Nephron (organoid): Measurements from ENCODE around the gene GRIK2.
A peak's percentile ranks its signal among the peaks of the same experiment; 100 is the strongest.

Experiments used
- H3K27ac Mint-ChIP-seq, 3 experiments: 2 replicates each; pipeline ENCODE4 v1.8.0; 2020; ENCODE audit warnings: mixed read lengths in 3 of 3, mild to moderate bottlenecking in 2 of 3, moderate library complexity in 1 of 3
- H3K27me3 Mint-ChIP-seq: 2 replicates; pipeline ENCODE4 v1.8.0; 2021; ENCODE audit warnings: low read depth, mild to moderate bottlenecking, moderate library complexity, mixed read lengths
- H3K36me3 Mint-ChIP-seq: 2 replicates; pipeline ENCODE4 v1.8.0; 2020; ENCODE audit warnings: low read depth, mixed read lengths
- H3K4me1 Mint-ChIP-seq: 2 replicates; pipeline ENCODE4 v1.8.0; 2020; ENCODE audit warnings: mixed read lengths
- H3K4me3 Mint-ChIP-seq, 3 experiments: 2 replicates each; pipeline ENCODE4 v1.8.0; 2020; ENCODE audit warnings: mild to moderate bottlenecking in 3 of 3, mixed read lengths in 3 of 3, moderate library complexity in 2 of 3
- H3K9me3 Mint-ChIP-seq: 2 replicates; pipeline ENCODE4 v1.8.0; 2020; ENCODE audit warnings: mixed read lengths
- CTCF ChIP-seq, 3 experiments: fragments of 200-600 bp; sonication (generic); IDR thresholded peaks; one replicate each; pipeline ENCODE4 v1.5.0; 2021; ENCODE audit warnings: antibody characterized with exemption in 3 of 3; ENCODE audit not compliant: unreplicated experiment in 3 of 3

The GRIK2 gene

DNA sequence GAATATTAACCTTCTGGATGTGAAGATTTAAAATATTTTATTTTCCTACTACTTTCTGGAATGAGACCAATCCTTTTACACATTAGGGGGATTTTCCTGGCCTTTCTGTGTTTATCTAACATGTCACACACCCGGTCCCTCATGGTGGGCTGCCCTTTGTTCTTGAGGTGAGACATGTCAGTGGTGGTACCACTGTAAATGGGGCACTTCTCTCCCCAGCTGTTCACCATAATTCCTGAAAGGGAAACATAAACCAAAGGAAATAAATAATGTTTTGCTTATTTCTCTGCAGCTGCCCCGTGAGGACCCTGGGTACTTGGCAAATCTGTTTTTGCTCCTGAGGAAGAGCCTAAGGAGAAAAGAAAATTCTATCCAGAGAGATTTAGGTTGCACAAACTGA, 41.1 kb downstream of the GRIK2 start:
- Mint-ChIP-seq H3K4me3 (no peak overlapping the region), H3K36me3 (peaks cover 5% of the 10 kb centered on the region), H3K9me3 (no peaks in the 10 kb centered on the region), H3K4me1 (peaks cover 23% of the 10 kb centered on the region), H3K27ac (peak overlapping the region in 1 of 3 experiments; percentile 49), H3K27me3 (no peaks in the 10 kb centered on the region)
- TF ChIP-seq CTCF (IDR thresholded peaks at IDR 0.05; ENCODE audit: unreplicated experiment in 3 of 3): no peak

DNA sequence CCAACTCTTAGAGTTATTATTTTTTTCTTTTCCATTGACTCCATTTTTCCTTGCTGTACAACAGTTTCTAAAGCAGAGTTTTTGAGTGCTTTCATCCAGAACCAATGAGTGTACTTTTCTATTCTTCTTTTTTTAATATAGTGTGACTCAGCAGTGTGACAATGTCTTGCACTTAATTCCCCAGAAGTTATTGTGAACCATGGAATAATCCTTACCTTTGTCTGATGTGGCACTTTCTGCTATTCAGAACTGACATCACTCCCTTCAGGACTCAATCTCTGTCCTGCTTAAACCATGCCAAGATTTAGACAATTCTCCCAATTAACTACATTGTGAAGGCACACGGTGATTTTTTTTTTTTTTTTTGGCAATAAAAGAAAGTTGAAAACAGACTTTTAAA, 41.5 kb downstream of the GRIK2 start:
- Mint-ChIP-seq H3K9me3 (no peaks in the 10 kb centered on the region), H3K4me1 (peaks cover 20% of the 10 kb centered on the region), H3K36me3 (peaks cover 1% of the 10 kb centered on the region), H3K27ac (peak overlapping the region in 1 of 3 experiments; percentile 49), H3K27me3 (no peaks in the 10 kb centered on the region), H3K4me3 (no peak overlapping the region)
- no peak for TF ChIP-seq CTCF (IDR thresholded peaks at IDR 0.05; ENCODE audit: unreplicated experiment in 3 of 3)

DNA sequence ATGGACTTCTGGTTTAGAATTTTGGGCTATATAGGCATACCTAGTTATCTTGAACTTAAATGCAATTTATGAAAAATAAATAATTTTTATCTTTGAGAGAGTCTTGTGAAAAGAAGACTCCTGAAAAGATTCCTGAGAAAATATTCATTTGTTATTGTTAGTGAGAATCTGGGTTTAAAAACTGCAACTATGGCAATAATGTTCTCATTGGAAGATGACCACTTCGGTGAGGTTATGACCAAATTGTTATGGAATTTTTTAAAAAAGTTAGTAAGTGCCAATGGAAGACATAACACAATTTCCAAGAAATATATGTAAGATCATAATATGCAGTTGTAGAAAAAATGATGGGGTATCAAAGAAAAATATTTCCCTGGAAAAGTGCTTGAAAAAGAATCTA, 46.3 kb downstream of the GRIK2 start:
- H3K9me3 Mint-ChIP-seq: no peaks in the 10 kb centered on the region
- no peak overlapping the region for H3K27ac Mint-ChIP-seq
- no peak overlapping the region for H3K4me3 Mint-ChIP-seq
- peaks cover 8% of the 10 kb centered on the region for H3K4me1 Mint-ChIP-seq
- H3K27me3 Mint-ChIP-seq: no peaks in the 10 kb centered on the region
- H3K36me3 Mint-ChIP-seq: no peaks in the 10 kb centered on the region
- no peak for TF ChIP-seq CTCF (IDR thresholded peaks at IDR 0.05; ENCODE audit: unreplicated experiment in 3 of 3)

DNA sequence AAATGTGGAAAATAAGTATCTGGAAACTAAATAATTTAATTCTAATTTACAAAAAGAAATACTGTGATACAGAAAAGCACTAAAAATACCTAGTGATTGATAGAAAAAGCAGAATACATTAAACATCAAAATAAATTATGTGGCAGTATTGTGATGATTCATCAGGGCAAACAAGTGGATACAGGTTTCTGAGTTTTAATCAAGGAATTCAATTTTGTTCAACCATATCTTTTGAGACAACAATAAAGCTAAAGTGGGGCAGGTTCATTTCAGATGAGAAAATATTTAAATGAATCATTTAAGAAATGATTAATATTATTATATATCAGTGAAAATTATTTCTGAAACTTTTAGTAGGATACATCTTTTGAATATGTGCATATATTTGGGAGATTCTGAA, 49.8 kb downstream of the GRIK2 start:
- no peaks in the 10 kb centered on the region for H3K4me1 Mint-ChIP-seq
- H3K36me3 Mint-ChIP-seq: no peaks in the 10 kb centered on the region
- H3K9me3 Mint-ChIP-seq: no peaks in the 10 kb centered on the region
- no peaks in the 10 kb centered on the region for H3K27me3 Mint-ChIP-seq
- no peak overlapping the region for H3K27ac Mint-ChIP-seq
- no peak for TF ChIP-seq CTCF (IDR thresholded peaks at IDR 0.05; ENCODE audit: unreplicated experiment in 3 of 3)
- H3K4me3 Mint-ChIP-seq: no peak overlapping the region

DNA sequence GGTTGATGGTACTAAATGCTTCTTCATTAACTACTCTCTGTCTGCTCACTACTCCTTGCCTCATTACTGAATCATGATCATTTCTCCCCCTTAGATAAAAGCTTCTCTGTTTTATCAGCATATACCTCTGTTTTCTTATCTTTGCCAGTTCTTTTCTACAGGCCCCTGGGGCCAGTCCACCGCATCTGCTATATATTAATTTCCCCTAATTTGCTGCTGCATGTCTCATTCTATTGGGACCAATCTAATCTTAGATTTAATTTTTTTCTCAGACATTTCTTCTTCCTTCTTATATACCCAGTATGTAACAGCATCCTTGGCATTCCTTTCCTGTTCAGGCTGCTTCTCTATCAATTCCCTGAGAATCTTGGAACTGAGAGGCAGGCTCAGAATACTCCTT, 51.2 kb downstream of the GRIK2 start:
- H3K36me3 Mint-ChIP-seq: no peaks in the 10 kb centered on the region
- no peaks in the 10 kb centered on the region for H3K9me3 Mint-ChIP-seq
- no peak for TF ChIP-seq CTCF (IDR thresholded peaks at IDR 0.05; ENCODE audit: unreplicated experiment in 3 of 3)
- H3K27me3 Mint-ChIP-seq: no peaks in the 10 kb centered on the region
- no peak overlapping the region for H3K4me3 Mint-ChIP-seq
- no peak overlapping the region for H3K27ac Mint-ChIP-seq
- no peaks in the 10 kb centered on the region for H3K4me1 Mint-ChIP-seq

DNA sequence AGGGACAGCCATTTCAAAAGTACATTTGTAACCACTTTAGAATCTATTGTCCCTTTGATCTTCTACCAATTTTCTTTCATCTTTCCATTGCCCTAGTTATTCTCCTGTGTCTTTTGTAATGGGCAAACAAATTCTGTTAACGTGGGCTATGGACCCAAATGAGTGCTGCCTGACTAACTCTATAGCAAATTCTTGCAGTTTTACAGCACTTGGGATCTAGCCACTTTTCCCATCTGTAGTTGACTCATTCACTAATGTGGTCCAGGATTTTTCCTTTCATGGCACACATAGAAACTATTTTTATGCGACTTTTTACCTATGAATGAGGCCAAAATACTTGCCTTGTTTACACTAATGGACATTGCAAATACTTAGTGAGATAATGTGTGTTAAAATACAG, 52.0 kb downstream of the GRIK2 start:
- no peak for TF ChIP-seq CTCF (IDR thresholded peaks at IDR 0.05; ENCODE audit: unreplicated experiment in 3 of 3)
- H3K27me3 Mint-ChIP-seq: no peaks in the 10 kb centered on the region
- no peak overlapping the region for H3K4me3 Mint-ChIP-seq
- H3K4me1 Mint-ChIP-seq: no peaks in the 10 kb centered on the region
- H3K36me3 Mint-ChIP-seq: no peaks in the 10 kb centered on the region
- H3K27ac Mint-ChIP-seq: no peak overlapping the region
- H3K9me3 Mint-ChIP-seq: no peaks in the 10 kb centered on the region
